GM12878 (cell line): ENCODE data around the gene ERC2. TPM values are rescaled to one million over a fixed set of nuclear protein-coding genes. Genes with fewer than 3 reads are reported as not detected.

Experiments used
- ATAC-seq: fragments of 200-7000 bp; cut with Tn5 transposase; 3 replicates; pipeline ENCODE4 v1.9.1; 2020; ENCODE audit warnings: mild to moderate bottlenecking, moderate library complexity
- BruUV-seq: library from RNA; stranded (reverse); fragments of 400-500 nt; replicated peaks from 2 replicates; lab custom pipeline; 2021; lab: Mats Ljungman, UMichigan
- CTCF ChIA-PET: fragments of 300-600 bp; sonication (Branson Sonifier 250); formaldehyde crosslinking; extraction: SDS; loops from one replicate; lab custom pipeline; 2021; ENCODE audit warnings: inconsistent platforms; lab: Yijun Ruan, JAX
- POLR2A ChIA-PET: fragments of 350-600 bp; formaldehyde crosslinking; extraction: SDS; loops from one replicate; lab custom pipeline; 2021; ENCODE audit warnings: inconsistent platforms; lab: Charles Lee
- RAD21 ChIA-PET: fragments of 300-600 bp; sonication (Branson Sonifier 250); formaldehyde crosslinking; loops from one replicate; lab custom pipeline; 2023; ENCODE audit warnings: antibody characterized with exemption; ENCODE audit not compliant: unreplicated experiment; lab: Charles Lee
- SMC1A ChIA-PET: fragments of 300-600 bp; sonication (Branson Sonifier 250); formaldehyde crosslinking; loops from one replicate; lab custom pipeline; 2023; ENCODE audit not compliant: unreplicated experiment, uncharacterized antibody; lab: Charles Lee
- DNase-seq: peaks from one replicate; pipeline ENCODE4 v3.0.0-alpha.2; 2011; ENCODE audit warnings: low read depth, low spot score
- FAIRE-seq: peaks from 3 replicates; lab custom pipeline; 2011; peaks lifted over from hg19 to GRCh38; lab: Jason Lieb, UNC
- H2AFZ ChIP-seq: 2 replicates; pipeline ENCODE4 v1.6.0; 2011; ENCODE audit warnings: low read depth, low read length, control low read depth; ENCODE audit not compliant: control insufficient read depth
- H3K27ac ChIP-seq: 2 replicates; pipeline ENCODE4 v1.5.1; 2011; ENCODE audit warnings: control low read depth; ENCODE audit not compliant: control insufficient read depth, insufficient read depth
- H3K27me3 ChIP-seq, 2 experiments: replicated peaks in 1 of 2; 2 replicates each; pipeline versions ENCODE4 v1.6.0 to v1.6.1; 2011; ENCODE audit warnings: low read length in 1 of 2; ENCODE audit not compliant: control insufficient read depth in 2 of 2, insufficient read depth in 2 of 2
- H3K36me3 ChIP-seq, 2 experiments: 2 replicates each; pipeline ENCODE4 v1.5.1; 2011; ENCODE audit warnings: low read length in 1 of 2; ENCODE audit not compliant: control insufficient read depth in 2 of 2, insufficient read depth in 2 of 2
- H3K4me1 ChIP-seq: 2 replicates; pipeline ENCODE4 v1.6.1; 2011; ENCODE audit warnings: mild to moderate bottlenecking, low read length, moderate library complexity, mixed read lengths; ENCODE audit not compliant: control insufficient read depth, insufficient read depth
- H3K4me2 ChIP-seq: 2 replicates; pipeline ENCODE4 v1.6.0; 2011; ENCODE audit warnings: control low read depth; ENCODE audit not compliant: control insufficient read depth, insufficient read depth
- H3K4me3 ChIP-seq: fragments of 200-600 bp; sonication (generic); 2 replicates; pipeline ENCODE4 v1.5.1; 2016
- H3K79me2 ChIP-seq: 2 replicates; pipeline ENCODE4 v1.6.0; 2011; ENCODE audit warnings: low read length; ENCODE audit not compliant: control insufficient read depth, insufficient read depth
- H3K9ac ChIP-seq: 2 replicates; pipeline ENCODE4 v1.8.0; 2011; ENCODE audit warnings: low read length, control low read depth, mixed read lengths; ENCODE audit not compliant: control insufficient read depth, insufficient read depth
- H3K9me3 ChIP-seq: replicated peaks from 3 replicates; pipeline ENCODE4 v1.5.1; 2011; ENCODE audit warnings: mild to moderate bottlenecking, low read length; ENCODE audit not compliant: control insufficient read depth, insufficient read depth
- H4K20me1 ChIP-seq: 2 replicates; pipeline ENCODE4 v1.6.0; 2011; ENCODE audit not compliant: control insufficient read depth, insufficient read depth
- CBX5 ChIP-seq: sonication (generic); IDR thresholded peaks from 2 replicates; pipeline ENCODE4 v1.6.1; 2016; ENCODE audit warnings: low read depth, moderate library complexity, mild to moderate bottlenecking, inconsistent platforms
- CREM ChIP-seq: IDR thresholded peaks from 2 replicates; pipeline ENCODE4 v1.6.1; 2014; ENCODE audit warnings: antibody characterized with exemption, low read depth
- GABPA ChIP-seq: IDR thresholded peaks from 2 replicates; pipeline ENCODE4 v1.6.1; 2014; ENCODE audit warnings: antibody characterized with exemption, low read depth, mild to moderate bottlenecking, inconsistent platforms
- HCFC1 ChIP-seq: fragments of 150-350 bp; IDR thresholded peaks from 2 replicates; pipeline ENCODE4 v1.6.1; 2014; ENCODE audit warnings: low read length
- NFIC ChIP-seq: IDR thresholded peaks from 2 replicates; pipeline ENCODE4 v1.6.1; 2012; ENCODE audit warnings: low read depth, mild to moderate bottlenecking, inconsistent platforms, low read length, moderate library complexity
- POU2F2 ChIP-seq: IDR thresholded peaks from 3 replicates; pipeline ENCODE4 v1.6.1; 2011; ENCODE audit warnings: low read depth, mild to moderate bottlenecking, low read length, borderline replicate concordance
- ZNF384 ChIP-seq: IDR thresholded peaks from 2 replicates; pipeline ENCODE4 v1.6.1; 2012; ENCODE audit warnings: low read depth, mild to moderate bottlenecking, low read length, improper control_type of control experiment, borderline replicate concordance
- WGBS: methylation state at CpG from one replicate; pipeline ENCODE4 v1.1.6; 2016; ENCODE audit warnings: low lambda C conversion rate; ENCODE audit not compliant: insufficient replicate concordance, insufficient coverage; ENCODE audit errors: missing lambda C conversion rate; 5-methylcytosine and 5-hydroxymethylcytosine counted together
- in situ Hi-C: fragments of 300-500 bp; cut with MboI; formaldehyde crosslinking; loops from 9 replicates; pipeline ENCODE4 v1.14.3; 2018; ENCODE audit warnings: mixed read lengths
- intact Hi-C: fragments of 100-400 bp; cut with micrococcal nuclease; formaldehyde crosslinking; loops from one replicate; pipeline ENCODE4 v1.14.2; 2022; ENCODE audit not compliant: unreplicated experiment
- polyA plus RNA-seq, 11 experiments: library from polyadenylated mRNA; depleted of rRNA in 4 of 11; unstranded in 6 of 11; stranded (reverse) in 5 of 11; fragments of >200 nt; fragmentation: Nextera tagmentation in 4 of 11; fragmentation: Illumina TruSeq in 1 of 11; extraction: Ambion mirVana in 4 of 11; extraction: Trizol in 1 of 11; gene quantifications; 1 replicate in 1 of 11; 2 replicates in 10 of 11; pipeline versions ENCODE4 v1.2.1 to v1.2.3, GENCODE V29; 2011 to 2016; ENCODE audit warnings: inconsistent platforms in 2 of 11, missing spikeins in 2 of 11, low read depth in 1 of 11
- total RNA-seq, 4 experiments: library from RNA; depleted of rRNA in 3 of 4; stranded (reverse); fragments of >200 nt in 3 of 4; fragmentation: Illumina TruSeq in 1 of 4; extraction: Trizol in 1 of 4; gene quantifications; 2 replicates each; pipeline versions ENCODE4 v1.2.1 to v1.2.3, GENCODE V29; 2013 to 2021
- TF ChIP-seq, protein P1 (sequence below): fragments of 450-650 bp; IDR thresholded peaks from 2 replicates; pipeline ENCODE4 v1.6.1; 2018; ENCODE audit warnings: borderline replicate concordance, mild to moderate bottlenecking; ENCODE audit not compliant: partially characterized antibody
- TF ChIP-seq, protein P2 (sequence below): IDR thresholded peaks from 2 replicates; pipeline ENCODE4 v1.6.1; 2011; ENCODE audit warnings: low read depth, low read length, improper control_type of control experiment, borderline replicate concordance
- TF ChIP-seq, protein P3 (sequence below): fragments of 450-650 bp; formaldehyde crosslinking; IDR thresholded peaks from 2 replicates; pipeline ENCODE4 v1.4.0; 2022; ENCODE audit warnings: mild to moderate bottlenecking, moderate library complexity
- TF ChIP-seq, protein P4 (sequence below): fragments of 450-650 bp; formaldehyde crosslinking; IDR thresholded peaks from 2 replicates; pipeline ENCODE4 v1.4.0; 2020; ENCODE audit warnings: mild to moderate bottlenecking, moderate library complexity

The ERC2 gene
- total and polyA plus RNA-seq, 10 of the 15 experiments (the other 5 are each of a cell fraction or from before 2014, with no cell fraction given), result 0.06 to 1.4 (median 0.12) TPM; not detected in 3

DNA sequence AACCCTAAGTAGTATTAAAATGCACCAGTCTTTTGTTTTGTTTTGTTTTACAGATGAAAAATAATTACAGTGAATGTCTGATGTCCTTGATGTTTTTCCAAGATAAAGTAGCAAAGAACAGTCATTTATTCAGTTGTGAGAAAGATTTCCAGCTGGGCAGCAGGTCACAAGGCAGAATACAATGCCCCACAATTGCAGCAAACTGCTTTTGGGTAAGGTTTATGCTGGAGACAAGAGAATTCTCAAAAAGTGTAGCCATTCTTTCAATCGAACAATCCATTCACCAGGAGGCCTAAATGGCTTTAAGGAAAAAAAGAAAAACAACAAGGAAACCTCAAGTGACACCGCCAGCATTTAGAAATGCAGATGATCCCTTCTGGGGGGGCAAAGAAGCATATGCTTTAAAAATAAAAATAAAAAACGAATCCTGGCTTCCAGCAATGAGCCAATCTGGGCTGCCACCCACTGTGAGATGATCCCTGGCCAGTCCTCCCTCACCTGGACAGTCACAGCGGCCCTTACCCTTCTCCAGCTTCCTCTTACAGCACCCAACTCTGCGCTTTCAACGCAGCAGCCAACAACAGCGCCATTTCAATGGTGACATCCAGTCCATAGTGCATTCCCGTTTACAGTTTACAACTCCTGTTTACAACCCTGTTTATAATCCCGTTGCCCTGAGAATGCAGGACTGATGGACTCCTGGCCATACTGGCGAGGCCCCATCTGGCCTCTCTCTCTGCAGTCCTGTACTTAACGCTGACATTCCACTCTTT lies 955.5 kb downstream of the ERC2 start:
- FAIRE-seq, result no peak
- 18% methylated on average over 11 of the region's 11 CpGs for WGBS
- no peak for ATAC-seq
- no peak overlapping the region for H2AFZ ChIP-seq
- H3K4me1 ChIP-seq, result no peaks in the 10 kb centered on the region
- no TSS peak for BruUV-seq
- ChIA-PET RAD21 (interaction anchor here (1.1 kb wide), 1 partner anchor 95 kb away, joined by 3 read pairs; no protein-coding TSS in a partner anchor), CTCF (no interaction called here), POLR2A (no interaction called here), SMC1A (interaction anchor here (0.8 to 1.1 kb wide), 3 partner anchors 9 to 95 kb away, joined by 3 to 4 read pairs (median 3); no protein-coding TSS in a partner anchor)
- H3K4me2 ChIP-seq, result no peak overlapping the region
- in situ Hi-C loops (no loop called here), intact Hi-C loops (loop anchor here (5.0 kb wide), 1 partner anchor 95 kb away; no protein-coding TSS in a partner anchor)
- no peak for DNase-seq
- no peaks in the 10 kb centered on the region for H4K20me1 ChIP-seq
- H3K9ac ChIP-seq, result no peak overlapping the region
- peaks cover 0 to 2% of the 10 kb centered on the region in 2 experiments; a peak in 1 of 4 replicates for H3K27me3 ChIP-seq
- H3K4me3 ChIP-seq, result no peak overlapping the region
- no peaks in the 10 kb centered on the region for H3K36me3 ChIP-seq
- no peaks in the 10 kb centered on the region for H3K79me2 ChIP-seq
- no peaks in the 10 kb centered on the region for H3K9me3 ChIP-seq
- no peak overlapping the region for H3K27ac ChIP-seq
- TF ChIP-seq NFIC (no peak), CREM (no peak), ZNF384 (no peak), GABPA (no peak), CBX5 (no peak), HCFC1 (no peak), POU2F2 (no peak)
- TF ChIP-seq, protein P1, sequence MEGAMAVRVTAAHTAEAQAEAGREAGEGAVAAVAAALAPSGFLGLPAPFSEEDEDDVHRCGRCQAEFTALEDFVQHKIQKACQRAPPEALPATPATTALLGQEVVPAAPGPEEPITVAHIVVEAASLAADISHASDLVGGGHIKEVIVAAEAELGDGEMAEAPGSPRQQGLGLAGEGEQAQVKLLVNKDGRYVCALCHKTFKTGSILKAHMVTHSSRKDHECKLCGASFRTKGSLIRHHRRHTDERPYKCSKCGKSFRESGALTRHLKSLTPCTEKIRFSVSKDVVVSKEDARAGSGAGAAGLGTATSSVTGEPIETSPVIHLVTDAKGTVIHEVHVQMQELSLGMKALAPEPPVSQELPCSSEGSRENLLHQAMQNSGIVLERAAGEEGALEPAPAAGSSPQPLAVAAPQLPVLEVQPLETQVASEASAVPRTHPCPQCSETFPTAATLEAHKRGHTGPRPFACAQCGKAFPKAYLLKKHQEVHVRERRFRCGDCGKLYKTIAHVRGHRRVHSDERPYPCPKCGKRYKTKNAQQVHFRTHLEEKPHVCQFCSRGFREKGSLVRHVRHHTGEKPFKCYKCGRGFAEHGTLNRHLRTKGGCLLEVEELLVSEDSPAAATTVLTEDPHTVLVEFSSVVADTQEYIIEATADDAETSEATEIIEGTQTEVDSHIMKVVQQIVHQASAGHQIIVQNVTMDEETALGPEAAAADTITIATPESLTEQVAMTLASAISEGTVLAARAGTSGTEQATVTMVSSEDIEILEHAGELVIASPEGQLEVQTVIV, result no peak
- TF ChIP-seq, protein P2, sequence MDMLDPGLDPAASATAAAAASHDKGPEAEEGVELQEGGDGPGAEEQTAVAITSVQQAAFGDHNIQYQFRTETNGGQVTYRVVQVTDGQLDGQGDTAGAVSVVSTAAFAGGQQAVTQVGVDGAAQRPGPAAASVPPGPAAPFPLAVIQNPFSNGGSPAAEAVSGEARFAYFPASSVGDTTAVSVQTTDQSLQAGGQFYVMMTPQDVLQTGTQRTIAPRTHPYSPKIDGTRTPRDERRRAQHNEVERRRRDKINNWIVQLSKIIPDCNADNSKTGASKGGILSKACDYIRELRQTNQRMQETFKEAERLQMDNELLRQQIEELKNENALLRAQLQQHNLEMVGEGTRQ, result no peak
- TF ChIP-seq, protein P3, sequence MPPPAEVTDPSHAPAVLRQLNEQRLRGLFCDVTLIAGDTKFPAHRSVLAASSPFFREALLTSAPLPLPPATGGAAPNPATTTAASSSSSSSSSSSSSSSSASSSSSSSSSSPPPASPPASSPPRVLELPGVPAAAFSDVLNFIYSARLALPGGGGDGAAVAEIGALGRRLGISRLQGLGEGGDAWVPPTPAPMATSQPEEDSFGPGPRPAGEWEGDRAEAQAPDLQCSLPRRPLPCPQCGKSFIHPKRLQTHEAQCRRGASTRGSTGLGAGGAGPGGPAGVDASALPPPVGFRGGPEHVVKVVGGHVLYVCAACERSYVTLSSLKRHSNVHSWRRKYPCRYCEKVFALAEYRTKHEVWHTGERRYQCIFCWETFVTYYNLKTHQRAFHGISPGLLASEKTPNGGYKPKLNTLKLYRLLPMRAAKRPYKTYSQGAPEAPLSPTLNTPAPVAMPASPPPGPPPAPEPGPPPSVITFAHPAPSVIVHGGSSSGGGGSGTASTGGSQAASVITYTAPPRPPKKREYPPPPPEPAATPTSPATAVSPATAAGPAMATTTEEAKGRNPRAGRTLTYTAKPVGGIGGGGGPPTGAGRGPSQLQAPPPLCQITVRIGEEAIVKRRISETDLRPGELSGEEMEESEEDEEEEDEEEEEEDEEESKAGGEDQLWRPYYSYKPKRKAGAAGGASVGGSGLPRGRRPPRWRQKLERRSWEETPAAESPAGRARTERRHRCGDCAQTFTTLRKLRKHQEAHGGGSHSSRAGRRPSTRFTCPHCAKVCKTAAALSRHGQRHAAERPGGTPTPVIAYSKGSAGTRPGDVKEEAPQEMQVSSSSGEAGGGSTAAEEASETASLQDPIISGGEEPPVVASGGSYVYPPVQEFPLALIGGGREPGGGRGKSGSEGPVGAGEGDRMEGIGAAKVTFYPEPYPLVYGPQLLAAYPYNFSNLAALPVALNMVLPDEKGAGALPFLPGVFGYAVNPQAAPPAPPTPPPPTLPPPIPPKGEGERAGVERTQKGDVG (CRISPR knock-in tag), result no peak
- TF ChIP-seq, protein P4, sequence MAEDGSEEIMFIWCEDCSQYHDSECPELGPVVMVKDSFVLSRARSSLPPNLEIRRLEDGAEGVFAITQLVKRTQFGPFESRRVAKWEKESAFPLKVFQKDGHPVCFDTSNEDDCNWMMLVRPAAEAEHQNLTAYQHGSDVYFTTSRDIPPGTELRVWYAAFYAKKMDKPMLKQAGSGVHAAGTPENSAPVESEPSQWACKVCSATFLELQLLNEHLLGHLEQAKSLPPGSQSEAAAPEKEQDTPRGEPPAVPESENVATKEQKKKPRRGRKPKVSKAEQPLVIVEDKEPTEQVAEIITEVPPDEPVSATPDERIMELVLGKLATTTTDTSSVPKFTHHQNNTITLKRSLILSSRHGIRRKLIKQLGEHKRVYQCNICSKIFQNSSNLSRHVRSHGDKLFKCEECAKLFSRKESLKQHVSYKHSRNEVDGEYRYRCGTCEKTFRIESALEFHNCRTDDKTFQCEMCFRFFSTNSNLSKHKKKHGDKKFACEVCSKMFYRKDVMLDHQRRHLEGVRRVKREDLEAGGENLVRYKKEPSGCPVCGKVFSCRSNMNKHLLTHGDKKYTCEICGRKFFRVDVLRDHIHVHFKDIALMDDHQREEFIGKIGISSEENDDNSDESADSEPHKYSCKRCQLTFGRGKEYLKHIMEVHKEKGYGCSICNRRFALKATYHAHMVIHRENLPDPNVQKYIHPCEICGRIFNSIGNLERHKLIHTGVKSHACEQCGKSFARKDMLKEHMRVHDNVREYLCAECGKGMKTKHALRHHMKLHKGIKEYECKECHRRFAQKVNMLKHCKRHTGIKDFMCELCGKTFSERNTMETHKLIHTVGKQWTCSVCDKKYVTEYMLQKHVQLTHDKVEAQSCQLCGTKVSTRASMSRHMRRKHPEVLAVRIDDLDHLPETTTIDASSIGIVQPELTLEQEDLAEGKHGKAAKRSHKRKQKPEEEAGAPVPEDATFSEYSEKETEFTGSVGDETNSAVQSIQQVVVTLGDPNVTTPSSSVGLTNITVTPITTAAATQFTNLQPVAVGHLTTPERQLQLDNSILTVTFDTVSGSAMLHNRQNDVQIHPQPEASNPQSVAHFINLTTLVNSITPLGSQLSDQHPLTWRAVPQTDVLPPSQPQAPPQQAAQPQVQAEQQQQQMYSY (CRISPR knock-in tag), result no peak
